ENCODE results near the gene SFSWAP.
"Not testable (repeated sequence)": the region's sequence is repeated elsewhere in the genome, so short reads cannot be mapped to it uniquely, and the experiment has no call there.

- TF ChIP-seq, protein P1, sequence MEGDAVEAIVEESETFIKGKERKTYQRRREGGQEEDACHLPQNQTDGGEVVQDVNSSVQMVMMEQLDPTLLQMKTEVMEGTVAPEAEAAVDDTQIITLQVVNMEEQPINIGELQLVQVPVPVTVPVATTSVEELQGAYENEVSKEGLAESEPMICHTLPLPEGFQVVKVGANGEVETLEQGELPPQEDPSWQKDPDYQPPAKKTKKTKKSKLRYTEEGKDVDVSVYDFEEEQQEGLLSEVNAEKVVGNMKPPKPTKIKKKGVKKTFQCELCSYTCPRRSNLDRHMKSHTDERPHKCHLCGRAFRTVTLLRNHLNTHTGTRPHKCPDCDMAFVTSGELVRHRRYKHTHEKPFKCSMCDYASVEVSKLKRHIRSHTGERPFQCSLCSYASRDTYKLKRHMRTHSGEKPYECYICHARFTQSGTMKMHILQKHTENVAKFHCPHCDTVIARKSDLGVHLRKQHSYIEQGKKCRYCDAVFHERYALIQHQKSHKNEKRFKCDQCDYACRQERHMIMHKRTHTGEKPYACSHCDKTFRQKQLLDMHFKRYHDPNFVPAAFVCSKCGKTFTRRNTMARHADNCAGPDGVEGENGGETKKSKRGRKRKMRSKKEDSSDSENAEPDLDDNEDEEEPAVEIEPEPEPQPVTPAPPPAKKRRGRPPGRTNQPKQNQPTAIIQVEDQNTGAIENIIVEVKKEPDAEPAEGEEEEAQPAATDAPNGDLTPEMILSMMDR (IDR thresholded peaks at IDR 0.05; ENCODE audit: poor library complexity) = not testable (repeated sequence)
- TF ChIP-seq EZH2 (IDR thresholded peaks at IDR 0.05; ENCODE audit: borderline replicate concordance) = not testable (repeated sequence)
Observed at GRCh38 chr12:131665666-131666065, 45.2 kb upstream of the SFSWAP start.

Data from hepatocyte (in vitro differentiated cells).